RWPE2 (cell line): ENCODE data around the gene HIVEP1.

Experiments used
- ATAC-seq: fragments of 200-7000 bp; cut with Tn5 transposase; 3 replicates; pipeline ENCODE4 v1.9.1; 2021; ENCODE audit warnings: low read depth
- DNase-seq: peaks from one replicate; pipeline ENCODE4 v3.0.0-alpha.2; 2020; ENCODE audit warnings: low spot score
- H3K27ac ChIP-seq: fragments of 450-650 bp; 2 replicates; pipeline ENCODE4 v1.5.1; 2017; ENCODE audit warnings: mild to moderate bottlenecking; ENCODE audit not compliant: poor library complexity, severe bottlenecking
- H3K27me3 ChIP-seq: fragments of 250-450 bp; sonication (Bioruptor Pico); 2 replicates; pipeline ENCODE4 v1.5.1; 2021; ENCODE audit warnings: mild to moderate bottlenecking, moderate library complexity; ENCODE audit not compliant: insufficient read depth, poor library complexity, severe bottlenecking
- H3K36me3 ChIP-seq: fragments of 250-450 bp; sonication (Bioruptor Pico); 2 replicates; pipeline ENCODE4 v1.5.1; 2020; ENCODE audit warnings: low read depth, mild to moderate bottlenecking, moderate library complexity
- H3K4me1 ChIP-seq: fragments of 250-450 bp; sonication (Bioruptor Pico); 2 replicates; pipeline ENCODE4 v1.5.1; 2021; ENCODE audit warnings: mild to moderate bottlenecking, moderate library complexity; ENCODE audit not compliant: insufficient read depth, poor library complexity, severe bottlenecking
- H3K4me3 ChIP-seq: fragments of 250-450 bp; sonication (Bioruptor Pico); 2 replicates; pipeline ENCODE4 v1.5.1; 2021; ENCODE audit warnings: mild to moderate bottlenecking, moderate library complexity; ENCODE audit not compliant: severe bottlenecking
- H3K9me3 ChIP-seq: fragments of 250-450 bp; sonication (Bioruptor Pico); 2 replicates; pipeline ENCODE4 v1.5.1; 2021; ENCODE audit warnings: mild to moderate bottlenecking, moderate library complexity; ENCODE audit not compliant: severe bottlenecking
- CTCF ChIP-seq: fragments of 450-650 bp; IDR thresholded peaks from one replicate; pipeline ENCODE4 v1.5.1; 2017; ENCODE audit warnings: mild to moderate bottlenecking, moderate library complexity; ENCODE audit not compliant: poor library complexity, severe bottlenecking

HIVEP1 gene

GRCh38 chr6:12189661-12190060, 177.5 kb downstream of the HIVEP1 start:
- no peak for TF ChIP-seq CTCF
- no peaks in the 10 kb centered on the region for H3K27me3 ChIP-seq
- no peak for DNase-seq
- no peak overlapping the region for H3K4me3 ChIP-seq
- no peak overlapping the region for H3K27ac ChIP-seq
- no peak for ATAC-seq
- H3K9me3 ChIP-seq, result no peaks in the 10 kb centered on the region
- no peaks in the 10 kb centered on the region for H3K36me3 ChIP-seq
- no peaks in the 10 kb centered on the region for H3K4me1 ChIP-seq

- no peaks in the 10 kb centered on the region for H3K9me3 ChIP-seq
- no peak for ATAC-seq
These were observed 178.1 kb downstream of the HIVEP1 start for GRCh38 chr6:12190252-12190651.

GRCh38 chr6:12196326-12196936, 184.3 kb downstream of the HIVEP1 start:
- peak; percentile 46; the same call in 1 of the 3 replicates for ATAC-seq
- Histone ChIP-seq H3K36me3 (no peaks in the 10 kb centered on the region), H3K27me3 (no peaks in the 10 kb centered on the region), H3K27ac (no peak overlapping the region), H3K4me3 (no peak overlapping the region), H3K4me1 (peaks cover 9% of the 10 kb centered on the region), H3K9me3 (no peaks in the 10 kb centered on the region)
- TF ChIP-seq CTCF, result no peak
- DNase-seq, result no peak

More at GRCh38 chr6:12190252-12190651, 178.1 kb downstream of the HIVEP1 start:
- H3K4me1 ChIP-seq, result no peaks in the 10 kb centered on the region
- H3K27ac ChIP-seq, result no peak overlapping the region
- no peak overlapping the region for H3K4me3 ChIP-seq
- H3K36me3 ChIP-seq, result no peaks in the 10 kb centered on the region
- no peak for TF ChIP-seq CTCF
- no peak for DNase-seq
- H3K27me3 ChIP-seq, result no peaks in the 10 kb centered on the region

- TF ChIP-seq CTCF, result no peak
- H3K27ac ChIP-seq, result no peak overlapping the region
- H3K27me3 ChIP-seq, result no peaks in the 10 kb centered on the region
- peaks cover 9% of the 10 kb centered on the region for H3K4me1 ChIP-seq
- no peak for DNase-seq
- no peak for ATAC-seq
- no peaks in the 10 kb centered on the region for H3K36me3 ChIP-seq
- H3K4me3 ChIP-seq, result no peak overlapping the region
- H3K9me3 ChIP-seq, result no peaks in the 10 kb centered on the region
These were observed 186.7 kb downstream of the HIVEP1 start for GRCh38 chr6:12198851-12199250.

DNA sequence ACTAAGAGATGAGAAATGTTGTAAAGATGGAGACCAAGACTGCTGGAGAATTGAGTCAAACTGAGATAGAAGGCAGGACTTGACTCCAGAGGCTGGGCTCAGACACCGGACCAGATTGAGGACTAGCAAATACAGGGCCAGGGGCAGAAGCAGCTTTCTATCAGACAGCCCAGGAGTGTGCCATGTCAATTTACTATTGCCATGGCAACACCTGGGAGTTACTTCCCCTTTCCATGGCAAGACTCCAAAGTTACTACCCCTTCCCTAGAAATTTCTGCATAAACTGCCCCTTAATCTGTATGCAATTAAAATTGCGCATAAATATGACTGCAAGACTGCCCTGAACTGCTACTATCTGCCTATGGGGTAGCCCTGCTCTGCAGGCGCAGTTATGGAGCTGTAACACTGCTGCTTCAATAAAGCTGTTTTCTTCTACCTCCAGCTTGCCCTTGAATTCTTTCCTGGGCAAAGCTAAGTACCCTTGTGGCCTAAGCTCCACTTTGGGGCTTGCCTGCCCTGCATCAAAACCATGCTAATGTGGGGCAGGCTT, 188.0 kb downstream of the HIVEP1 start:
- Histone ChIP-seq H3K4me3 (no peak overlapping the region), H3K4me1 (peaks cover 9% of the 10 kb centered on the region), H3K27ac (no peak overlapping the region), H3K36me3 (no peaks in the 10 kb centered on the region), H3K27me3 (no peaks in the 10 kb centered on the region), H3K9me3 (no peaks in the 10 kb centered on the region)
- ATAC-seq (no peak), DNase-seq (no peak)
- TF ChIP-seq CTCF, result no peak
